ENCODE measurements around the gene SLC28A3.
"Not testable (repeated sequence)": the region's sequence is repeated elsewhere in the genome, so short reads cannot be mapped to it uniquely, and the experiment has no call there.

Gene SLC28A3

GRCh38 chr9:84340535-84340934, at the start of gene SLC28A3:
Gene SLC28A3, minus strand, starts transcription at chr9:84340758. Its CDS starts 125 bp downstream, at chr9:84340633.
- no peak within 1 kb of the TSS for H3K4me3 ChIP-seq (ENCODE audit: control insufficient read depth, low read depth, low read length)
- no peak for TF ChIP-seq CTCF (IDR thresholded peaks at IDR 0.05; ENCODE audit: control insufficient read depth, insufficient read depth, low read depth, low read length, missing control alignments)
- no peak for DNase-seq (ENCODE audit: low read depth)

- not testable (repeated sequence) for H3K4me3 ChIP-seq (ENCODE audit: control insufficient read depth, low read depth, low read length); DNase-seq (ENCODE audit: low read depth)
Observed at GRCh38 chr9:84390254-84390653, 49.7 kb upstream of the SLC28A3 start.

GRCh38 chr9:84387821-84388220, 47.3 kb upstream of the SLC28A3 start:
- peak; percentile 16 for DNase-seq (ENCODE audit: low read depth)
- no peak overlapping the region for H3K4me3 ChIP-seq (ENCODE audit: control insufficient read depth, low read depth, low read length)
- no peak for TF ChIP-seq CTCF (IDR thresholded peaks at IDR 0.05; ENCODE audit: control insufficient read depth, insufficient read depth, low read depth, low read length, missing control alignments)

GRCh38 chr9:84386753-84387152, 46.2 kb upstream of the SLC28A3 start:
- no peak for DNase-seq (ENCODE audit: low read depth)
- no peak overlapping the region for H3K4me3 ChIP-seq (ENCODE audit: control insufficient read depth, low read depth, low read length)
- no peak for TF ChIP-seq CTCF (IDR thresholded peaks at IDR 0.05; ENCODE audit: control insufficient read depth, insufficient read depth, low read depth, low read length, missing control alignments)

- DNase-seq (ENCODE audit: low read depth) = no peak
- H3K4me3 ChIP-seq (ENCODE audit: control insufficient read depth, low read depth, low read length) = no peak overlapping the region
- no peak for TF ChIP-seq CTCF (IDR thresholded peaks at IDR 0.05; ENCODE audit: control insufficient read depth, insufficient read depth, low read depth, low read length, missing control alignments)
Observed at GRCh38 chr9:84385386-84386040, 45.0 kb upstream of the SLC28A3 start.

GRCh38 chr9:84384617-84385016, 44.1 kb upstream of the SLC28A3 start:
- no peak overlapping the region for H3K4me3 ChIP-seq (ENCODE audit: control insufficient read depth, low read depth, low read length)
- TF ChIP-seq CTCF (IDR thresholded peaks at IDR 0.05; ENCODE audit: control insufficient read depth, insufficient read depth, low read depth, low read length, missing control alignments) = no peak
- DNase-seq (ENCODE audit: low read depth) = no peak

GRCh38 chr9:84383178-84383577, 42.6 kb upstream of the SLC28A3 start:
- H3K4me3 ChIP-seq (ENCODE audit: control insufficient read depth, low read depth, low read length) = no peak overlapping the region
- TF ChIP-seq CTCF (IDR thresholded peaks at IDR 0.05; ENCODE audit: control insufficient read depth, insufficient read depth, low read depth, low read length, missing control alignments) = no peak
- no peak for DNase-seq (ENCODE audit: low read depth)

All from AG09309 (cell line).